ENCODE measurements around the gene MRC1.
"Not testable (repeated sequence)": the region's sequence is repeated elsewhere in the genome, so short reads cannot be mapped to it uniquely, and the experiment has no call there.

Gene MRC1

GRCh38 chr10:17910125-17910789 is 101.1 kb downstream of the MRC1 start:
- DNase-seq = no peak

DNA sequence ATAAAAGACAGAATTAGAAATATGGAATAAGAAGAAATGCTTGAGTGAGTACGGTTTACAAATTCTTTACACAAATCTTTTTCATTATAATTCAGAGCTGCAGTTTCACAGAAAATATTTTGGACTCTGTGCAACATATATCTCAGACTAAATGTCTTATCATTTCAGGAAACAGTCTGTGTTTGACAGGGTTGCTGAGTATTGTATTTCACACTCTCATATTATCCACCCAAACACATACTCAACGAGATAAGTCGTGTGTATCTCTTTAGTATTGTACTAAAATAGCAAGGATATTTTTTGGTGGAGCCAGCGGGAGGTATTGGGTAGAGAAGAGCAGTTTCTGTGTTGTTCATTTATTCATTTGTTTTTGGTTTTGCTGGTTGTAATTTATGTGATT is 103.6 kb downstream of the MRC1 start:
- DNase-seq = no peak

GRCh38 chr10:17913604-17914003 is 104.5 kb downstream of the MRC1 start:
- DNase-seq = no peak

DNA sequence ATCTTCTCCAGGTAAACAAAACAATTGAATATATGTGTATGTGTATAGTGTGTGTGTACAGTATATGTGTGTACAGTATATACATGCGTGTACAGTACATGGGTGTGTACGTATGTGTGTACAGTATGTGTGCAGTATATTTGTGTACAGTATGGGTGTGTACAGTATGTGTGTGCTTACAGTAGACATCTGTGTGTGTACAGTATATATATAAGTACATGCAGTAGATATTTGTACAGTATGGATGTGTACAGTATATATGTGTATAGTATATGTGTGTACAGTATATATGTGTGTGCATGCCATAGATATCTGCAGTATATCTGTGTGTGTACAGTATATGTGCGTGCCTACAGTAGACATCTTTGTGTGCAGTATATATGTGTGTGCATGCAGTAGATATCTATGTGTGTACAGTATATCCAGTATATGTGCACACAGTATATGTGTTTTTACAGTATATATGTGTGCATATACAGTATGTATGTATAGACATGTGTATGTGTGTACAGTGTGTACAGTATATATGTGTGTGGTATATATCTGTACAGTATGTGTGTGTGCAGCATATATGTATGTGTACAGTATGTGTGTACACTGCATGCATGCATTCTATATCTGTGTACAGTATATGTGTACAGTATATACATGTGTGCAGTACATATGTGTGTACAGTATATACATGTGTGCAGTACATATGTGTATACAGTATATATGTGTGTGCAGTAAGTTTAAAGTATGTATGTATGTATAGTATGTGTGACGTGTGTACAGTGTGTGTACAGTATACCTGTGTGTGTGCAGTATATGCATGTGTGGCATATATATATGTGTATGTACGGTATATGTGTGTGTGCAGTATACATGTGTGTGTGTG is 105.3 kb downstream of the MRC1 start:
- DNase-seq = no peak

GRCh38 chr10:17915181-17915580 is 106.0 kb downstream of the MRC1 start:
- no peak for DNase-seq

DNA sequence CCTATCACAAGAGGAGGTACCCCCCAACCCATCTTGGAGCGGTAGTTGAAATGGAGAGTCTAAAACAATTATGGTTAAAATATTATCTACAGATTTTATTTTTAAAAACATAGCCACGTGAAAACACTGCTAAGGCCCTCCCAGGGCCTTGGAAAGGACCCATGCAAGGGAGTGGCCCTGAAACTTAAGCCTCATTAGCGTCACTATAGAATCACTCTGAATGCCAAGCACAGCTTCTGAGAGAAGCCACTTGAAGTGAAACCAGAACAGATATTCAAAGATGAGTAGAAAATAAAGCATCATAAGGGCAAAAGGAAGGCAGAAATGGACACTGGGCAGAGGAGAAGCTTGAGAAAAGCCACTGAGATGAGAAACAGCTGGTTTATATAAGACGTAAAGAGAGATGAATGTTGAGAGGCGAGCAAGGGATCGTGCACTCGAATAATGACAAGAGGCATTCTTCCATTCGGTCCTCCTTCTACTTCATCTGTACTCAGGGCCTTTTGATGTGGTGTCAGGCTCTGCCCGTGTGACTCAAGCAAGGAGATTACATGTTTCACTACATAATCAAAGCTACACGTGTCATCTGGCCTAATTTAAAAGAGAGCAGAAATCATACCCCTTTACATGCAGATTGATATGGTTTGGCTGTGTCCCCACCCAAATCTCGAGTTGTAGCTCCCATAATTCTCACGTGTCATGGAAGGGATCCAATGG is 109.2 kb downstream of the MRC1 start:
- DNase-seq = no peak

DNA sequence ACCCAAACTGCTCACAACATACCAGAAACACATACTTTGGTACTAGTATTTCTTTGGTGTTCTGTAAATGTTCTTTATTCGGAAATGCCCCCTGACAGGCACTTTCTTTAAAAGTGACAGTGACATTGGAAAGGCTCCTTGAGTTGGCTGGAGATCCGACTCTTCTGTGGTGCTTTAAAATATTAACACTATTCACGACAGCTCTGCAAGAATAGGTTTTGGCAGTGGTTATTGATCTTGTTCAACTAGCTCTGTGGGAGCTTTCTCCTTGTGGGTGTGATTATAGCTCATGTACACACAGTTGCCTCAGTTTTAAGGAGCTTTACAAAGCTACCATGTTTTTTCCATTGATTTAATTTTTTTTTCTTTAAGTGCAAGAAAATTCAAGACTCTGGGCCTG is 112.2 kb downstream of the MRC1 start:
- no peak for DNase-seq

DNA sequence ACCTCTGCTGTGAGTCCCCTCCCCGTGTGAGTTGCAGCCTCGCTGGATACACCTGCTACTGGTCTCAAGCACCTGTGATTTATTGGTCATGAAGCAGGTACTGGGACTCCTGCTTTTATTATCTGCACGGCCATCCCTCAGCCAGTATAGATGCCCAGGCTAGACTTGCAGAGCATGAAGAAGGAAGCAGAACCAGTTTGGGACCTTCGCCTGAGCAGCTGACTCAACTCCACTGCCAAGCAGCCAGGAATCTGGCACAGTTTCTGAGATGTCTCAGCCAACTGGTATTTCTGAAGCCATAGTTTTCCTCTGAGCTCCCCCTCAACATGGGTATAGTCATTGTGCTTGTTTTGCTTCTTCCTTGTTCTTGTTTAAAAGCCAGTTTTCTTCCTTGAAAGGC is 114.6 kb downstream of the MRC1 start:
- no peak for DNase-seq

DNA sequence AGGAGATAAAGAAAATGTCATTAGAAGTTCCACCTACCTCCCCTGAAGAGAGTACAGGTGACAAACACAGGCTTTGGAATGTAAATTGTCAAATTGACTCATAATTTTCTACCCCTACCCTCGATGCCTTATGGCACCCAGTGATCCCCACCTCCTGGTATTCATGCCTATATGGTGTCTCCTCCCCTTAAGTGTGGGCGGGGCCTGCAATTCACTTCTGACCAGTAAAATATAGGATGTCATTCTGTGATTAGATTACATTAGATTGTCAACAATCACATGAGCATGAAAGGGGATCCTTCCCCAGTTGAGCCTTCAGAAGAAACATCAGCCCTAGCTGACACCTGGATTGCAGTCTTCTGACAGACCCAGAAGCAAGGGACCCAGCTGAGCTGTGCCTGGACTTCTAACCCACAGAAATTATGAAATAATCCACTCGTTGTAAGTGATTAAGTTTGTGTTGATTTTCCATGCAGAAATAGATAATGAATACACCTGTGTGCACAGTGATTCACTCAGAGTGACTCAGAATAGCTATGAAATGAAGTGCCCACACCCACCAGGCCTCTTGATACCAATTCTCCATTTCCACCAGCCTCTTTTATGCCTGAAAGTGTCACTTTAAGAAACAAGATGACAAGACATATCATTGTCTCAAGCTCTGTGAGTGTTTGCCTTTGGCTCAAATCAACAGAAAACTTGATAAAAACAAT is 134.0 kb downstream of the MRC1 start:
- DNase-seq = no peak

DNA sequence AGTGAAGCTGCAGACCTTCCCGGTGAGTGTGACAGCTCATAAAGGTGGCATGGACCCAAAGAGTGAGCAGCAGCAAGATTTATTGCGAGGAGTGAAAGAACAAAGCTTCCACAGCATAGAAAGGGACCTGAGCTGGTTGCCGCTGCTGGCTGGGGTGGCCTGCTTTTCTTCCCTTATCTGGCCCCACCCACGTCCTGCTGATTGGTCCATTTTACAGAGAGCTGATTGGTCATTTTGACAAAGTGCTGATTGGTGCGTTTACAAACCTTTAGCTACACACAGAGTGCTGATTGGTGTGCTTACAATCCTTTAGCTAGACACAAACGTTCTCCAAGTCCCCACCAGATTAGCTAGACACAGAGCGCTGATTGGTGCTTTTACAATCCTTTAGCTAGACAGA is 141.1 kb downstream of the MRC1 start:
- DNase-seq = not testable (repeated sequence)

DNA sequence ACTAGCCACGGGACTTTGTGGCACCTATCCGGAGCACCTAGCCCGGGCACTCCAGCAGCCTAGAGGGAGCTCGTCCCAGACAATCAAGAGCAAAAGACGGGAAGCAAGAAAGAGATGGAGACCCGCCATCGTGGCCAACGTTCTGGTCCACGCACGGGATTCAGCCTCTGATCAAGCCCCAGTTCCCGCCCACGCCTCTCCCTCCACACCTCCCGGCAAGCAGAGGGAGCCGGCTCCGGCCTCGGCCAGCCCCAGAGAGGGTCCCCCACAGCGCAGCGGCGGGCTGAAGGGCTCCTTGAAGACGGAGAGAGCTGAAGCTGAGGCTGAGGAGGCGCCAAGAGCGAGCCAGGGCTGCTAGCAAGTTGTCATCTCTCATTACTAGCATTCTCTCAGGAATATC is 141.6 kb downstream of the MRC1 start:
- no peak for DNase-seq

DNA sequence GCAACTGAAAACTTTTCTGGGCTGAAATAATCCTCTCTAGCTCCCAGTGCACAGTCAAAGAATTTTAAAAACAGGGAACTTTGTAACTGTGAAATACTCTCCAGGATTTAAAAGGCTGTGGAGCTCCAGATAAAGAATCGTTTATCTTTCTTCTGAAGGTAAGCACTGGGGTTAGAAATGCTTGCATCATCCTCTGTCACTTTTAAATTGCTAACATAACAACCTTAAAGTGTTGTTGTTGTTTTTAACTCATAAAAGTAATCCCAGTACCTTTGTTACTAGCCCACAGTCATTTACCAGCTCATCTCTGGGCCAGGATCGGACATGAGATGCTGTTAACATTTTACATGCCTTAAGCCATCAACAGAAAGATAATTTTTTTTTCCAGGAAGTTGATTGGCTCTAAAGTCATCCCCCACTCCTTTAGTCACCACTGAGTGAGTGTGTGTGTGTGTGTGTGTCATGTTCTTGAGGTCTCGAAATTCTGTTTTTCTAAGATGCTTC is 142.8 kb downstream of the MRC1 start, which contains the start of gene SLC39A12:
TSS of gene SLC39A12 (plus strand) at position 51 of the 504 bp plus-strand sequence. CDS start 1,359 bp downstream, outside the sequence.
- no peak for DNase-seq

GRCh38 chr10:17954372-17954771 is 145.2 kb downstream of the MRC1 start:
- not testable (repeated sequence) for DNase-seq

GRCh38 chr10:17954861-17955260 is 145.7 kb downstream of the MRC1 start:
- DNase-seq = no peak

- DNase-seq = no peak
These were observed 148.9 kb downstream of the MRC1 start for GRCh38 chr10:17958049-17958448.

DNA sequence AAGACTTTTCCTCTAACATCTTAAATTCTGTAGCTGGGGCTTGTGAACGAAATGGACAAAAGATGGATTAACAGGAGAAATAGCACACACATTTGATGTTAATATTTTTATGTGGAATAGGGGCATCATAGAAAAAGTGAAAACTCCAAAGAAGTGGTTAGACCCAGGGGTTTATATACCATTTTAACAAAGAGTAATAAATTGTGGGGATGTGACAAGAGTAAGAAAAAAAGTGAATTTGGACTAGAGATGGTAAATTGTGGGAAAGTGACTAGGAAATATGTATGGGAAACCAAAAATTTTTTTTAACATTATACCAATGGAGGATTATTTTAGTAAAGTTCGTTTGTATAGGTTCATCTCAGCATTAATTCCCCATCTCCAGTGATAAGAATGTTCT is 150.7 kb downstream of the MRC1 start:
- no peak for DNase-seq

Measured in NCI-H1105 treated with DMSO at 0.1 percent for 48 hours (cell line).